Stimulated activated naive B cell treated with anti-CD40 and anti-IgM and Interleukin-4, amounts not matched to agents 10 μg/mL and 1 μg/mL and 100 μg/mL, for 72 hours (primary cell): ENCODE results near the gene SVOPL.

Experiments used
- ATAC-seq, 2 donors: fragments of 150-1000 bp; cut with Tn5 transposase; replicated peaks; 2 replicates each; pipeline ENCODE4 v1.10.0; 2021; ENCODE audit warnings: moderate library complexity in 1 of 2
- DNase-seq: peaks from one replicate; pipeline ENCODE4 v3.0.0; 2021
- H3K27ac Mint-ChIP-seq: one replicate; pipeline ENCODE4 v1.8.0; 2022; ENCODE audit warnings: mild to moderate bottlenecking, mixed read lengths
- H3K27me3 Mint-ChIP-seq, 2 donors: one replicate each; pipeline ENCODE4 v1.8.0; 2022; ENCODE audit warnings: mixed read lengths in 2 of 2
- H3K36me3 Mint-ChIP-seq, 2 donors: one replicate each; pipeline ENCODE4 v1.8.0; 2022; ENCODE audit warnings: mixed read lengths in 2 of 2, mild to moderate bottlenecking in 1 of 2
- H3K4me1 Mint-ChIP-seq, 2 donors: one replicate each; pipeline ENCODE4 v1.8.0; 2022; ENCODE audit warnings: mixed read lengths in 2 of 2, mild to moderate bottlenecking in 1 of 2
- H3K4me3 Mint-ChIP-seq, 2 donors: one replicate each; pipeline ENCODE4 v1.8.0; 2022; ENCODE audit warnings: mild to moderate bottlenecking in 2 of 2, mixed read lengths in 2 of 2, moderate library complexity in 1 of 2
- H3K9me3 Mint-ChIP-seq, 2 donors: one replicate each; pipeline ENCODE4 v1.8.0; 2022; ENCODE audit warnings: mixed read lengths in 2 of 2, mild to moderate bottlenecking in 1 of 2

SVOPL gene

DNA sequence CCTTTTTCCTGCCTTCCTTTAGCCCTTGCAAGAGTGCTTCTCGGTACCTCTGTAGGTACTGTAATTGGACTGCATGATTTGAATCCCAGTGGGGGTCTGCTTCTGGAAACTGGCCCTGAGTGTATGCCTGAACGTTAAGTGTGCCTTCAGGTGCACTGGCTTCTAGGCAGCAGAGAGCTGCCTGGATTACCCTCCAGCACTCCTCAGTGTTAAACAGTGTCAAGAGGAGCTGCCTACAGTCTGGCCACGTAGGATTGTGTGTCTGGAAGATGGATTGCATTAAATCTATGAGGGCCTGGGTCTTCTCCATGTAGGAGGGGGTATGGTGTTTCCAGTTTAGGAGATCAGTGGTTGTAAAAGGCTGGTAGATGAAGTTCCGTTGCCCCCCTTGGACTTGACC lies 137.4 kb downstream of the SVOPL start:
- H3K9me3 Mint-ChIP-seq, result peaks cover 32 to 40% of the 10 kb centered on the region in 2 donors
- DNase-seq (no peak), ATAC-seq (no peak)
- no peak overlapping the region for H3K4me3 Mint-ChIP-seq
- no peak overlapping the region for H3K27ac Mint-ChIP-seq
- H3K27me3 Mint-ChIP-seq, result no peaks in the 10 kb centered on the region
- H3K36me3 Mint-ChIP-seq, result peaks cover 80 to 90% of the 10 kb centered on the region in 2 donors
- peaks cover 0 to 2% of the 10 kb centered on the region in 2 donors for H3K4me1 Mint-ChIP-seq

DNA sequence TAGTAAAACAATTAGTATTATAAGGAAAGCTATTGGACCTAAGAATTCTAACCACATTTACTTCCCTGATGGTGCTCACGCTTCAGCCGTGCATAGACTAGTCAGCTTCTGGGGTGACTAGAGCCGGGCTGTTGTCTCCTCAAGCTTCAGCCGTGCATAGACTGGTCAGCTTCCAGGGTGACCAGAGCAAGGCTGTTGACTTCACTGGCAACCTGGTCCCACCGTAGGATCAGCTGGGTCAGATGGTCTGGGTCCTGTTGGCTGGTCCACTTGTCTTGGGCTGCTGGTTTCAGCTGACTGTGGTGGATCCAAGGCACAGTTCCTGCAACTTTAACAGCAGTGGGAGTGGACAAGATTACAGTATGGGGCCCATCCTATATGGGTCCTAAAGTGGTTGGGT lies 141.7 kb downstream of the SVOPL start:
- peaks cover 92 to 100% of the 10 kb centered on the region in 2 donors for H3K36me3 Mint-ChIP-seq
- DNase-seq (no peak), ATAC-seq (no peak)
- no peak overlapping the region for H3K27ac Mint-ChIP-seq
- no peaks in the 10 kb centered on the region for H3K27me3 Mint-ChIP-seq
- H3K9me3 Mint-ChIP-seq, result peaks cover 37 to 43% of the 10 kb centered on the region in 2 donors
- no peaks in the 10 kb centered on the region for H3K4me1 Mint-ChIP-seq
- no peak overlapping the region for H3K4me3 Mint-ChIP-seq

DNA sequence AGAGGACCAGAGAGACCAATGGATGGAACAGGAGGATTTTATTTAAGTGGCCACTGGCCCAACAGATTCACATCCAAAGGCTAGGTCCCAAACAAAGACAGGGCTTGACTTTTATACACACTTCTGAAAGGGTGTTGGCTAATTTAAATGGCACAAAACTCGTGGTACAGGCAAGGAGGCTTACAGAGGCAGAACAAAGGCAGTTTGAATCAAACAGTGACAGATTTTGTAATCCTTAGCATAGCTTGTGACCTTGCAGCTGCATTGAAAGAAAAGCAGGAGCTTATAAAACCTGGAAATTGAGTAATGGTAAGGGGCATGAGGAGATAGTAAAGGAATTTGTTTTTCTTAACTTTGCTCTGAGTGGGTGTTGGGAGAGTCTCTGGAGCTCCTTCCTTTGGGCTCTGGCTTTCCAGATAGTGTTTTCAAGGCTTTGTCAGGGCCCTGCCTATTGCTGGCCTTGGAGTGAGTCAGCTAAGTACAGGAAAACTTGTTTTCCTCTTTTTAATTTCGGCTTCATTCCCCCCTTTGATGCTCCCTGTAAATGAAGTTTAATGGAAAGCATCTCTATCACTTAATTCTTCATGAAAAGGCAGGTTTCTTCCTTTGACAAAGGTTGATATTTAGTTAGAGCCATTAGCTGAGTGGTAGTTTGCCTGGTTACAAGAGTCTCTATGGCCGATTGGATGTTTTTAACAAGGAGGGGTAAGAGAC lies 144.2 kb downstream of the SVOPL start:
- no peak overlapping the region for H3K4me3 Mint-ChIP-seq
- ATAC-seq (no peak), DNase-seq (no peak)
- H3K27me3 Mint-ChIP-seq, result no peaks in the 10 kb centered on the region
- H3K36me3 Mint-ChIP-seq, result peaks cover 84 to 96% of the 10 kb centered on the region in 2 donors
- H3K4me1 Mint-ChIP-seq, result no peaks in the 10 kb centered on the region
- no peak overlapping the region for H3K27ac Mint-ChIP-seq
- H3K9me3 Mint-ChIP-seq, result peaks cover 28 to 32% of the 10 kb centered on the region in 2 donors

DNA sequence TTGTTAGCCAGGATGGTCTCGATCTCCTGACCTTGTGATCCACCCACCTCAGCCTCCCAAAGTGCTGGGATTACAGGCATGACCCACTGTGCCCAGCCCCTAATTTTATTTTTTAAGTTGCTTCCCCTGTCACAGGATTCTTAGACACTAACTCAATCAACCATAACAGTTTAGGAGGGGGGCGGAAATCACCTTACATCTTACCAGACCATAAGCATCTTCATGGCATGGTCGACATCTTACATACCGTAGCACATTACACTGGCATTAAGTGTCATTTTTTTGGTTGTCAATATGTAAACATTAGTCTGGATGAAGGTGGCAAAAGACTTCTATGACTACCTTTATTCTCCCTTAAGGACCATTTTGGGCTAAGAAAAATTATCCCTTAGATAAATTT lies 145.5 kb downstream of the SVOPL start:
- Mint-ChIP-seq H3K4me1 (no peaks in the 10 kb centered on the region), H3K27me3 (no peaks in the 10 kb centered on the region), H3K4me3 (no peak overlapping the region), H3K36me3 (peaks cover 77 to 91% of the 10 kb centered on the region in 2 donors), H3K27ac (no peak overlapping the region), H3K9me3 (peaks cover 26 to 29% of the 10 kb centered on the region in 2 donors)
- ATAC-seq (no peak), DNase-seq (no peak)

DNA sequence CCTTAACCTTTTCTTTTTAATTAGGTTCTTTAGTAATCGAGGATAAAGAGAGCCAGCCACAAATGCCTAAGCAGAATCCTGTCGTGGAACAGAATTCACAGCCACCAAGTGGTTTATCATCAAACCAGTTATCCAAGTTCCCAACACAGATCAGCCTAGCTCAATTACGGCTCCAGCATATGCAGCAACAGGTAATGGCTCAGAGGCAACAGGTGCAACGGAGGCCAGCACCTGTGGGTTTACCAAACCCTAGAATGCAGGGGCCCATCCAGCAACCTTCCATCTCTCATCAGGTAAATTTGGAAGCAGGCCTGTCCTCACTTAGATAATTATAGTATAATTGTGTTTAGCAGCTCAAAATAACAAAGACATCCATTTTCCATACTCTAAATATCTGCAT lies 146.5 kb downstream of the SVOPL start:
- H3K9me3 Mint-ChIP-seq, result peaks cover 31 to 37% of the 10 kb centered on the region in 2 donors
- DNase-seq, result no peak
- no peak overlapping the region for H3K4me3 Mint-ChIP-seq
- H3K27me3 Mint-ChIP-seq, result no peaks in the 10 kb centered on the region
- H3K36me3 Mint-ChIP-seq, result peaks cover 76 to 90% of the 10 kb centered on the region in 2 donors
- ATAC-seq, result no peak
- peaks cover 5% of the 10 kb centered on the region in 2 donors for H3K4me1 Mint-ChIP-seq
- H3K27ac Mint-ChIP-seq, result no peak overlapping the region

DNA sequence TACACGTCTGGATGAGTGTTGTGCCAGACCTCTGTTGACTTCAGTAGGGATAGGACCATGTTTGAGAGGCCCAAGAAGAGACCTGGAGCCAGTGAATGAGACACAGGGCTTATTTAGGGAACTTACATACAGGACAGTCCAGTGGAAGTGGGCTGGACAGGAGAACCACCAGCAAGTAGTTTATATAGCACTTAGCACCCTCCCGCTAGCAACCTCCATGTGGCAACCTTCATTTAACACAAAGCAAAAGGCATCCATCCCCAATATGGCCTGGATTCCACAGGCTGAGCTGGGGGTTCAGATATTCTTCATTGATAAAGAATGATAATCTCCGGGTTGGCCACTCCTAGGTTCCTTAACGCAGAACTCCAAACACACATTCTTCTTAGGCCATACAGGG lies 147.4 kb downstream of the SVOPL start:
- Mint-ChIP-seq H3K36me3 (peaks cover 72 to 89% of the 10 kb centered on the region in 2 donors), H3K27me3 (no peaks in the 10 kb centered on the region), H3K9me3 (peaks cover 31 to 44% of the 10 kb centered on the region in 2 donors), H3K4me1 (peaks cover 8 to 10% of the 10 kb centered on the region in 2 donors), H3K4me3 (no peak overlapping the region), H3K27ac (no peak overlapping the region)
- no peak for DNase-seq
- ATAC-seq, result no peak

DNA sequence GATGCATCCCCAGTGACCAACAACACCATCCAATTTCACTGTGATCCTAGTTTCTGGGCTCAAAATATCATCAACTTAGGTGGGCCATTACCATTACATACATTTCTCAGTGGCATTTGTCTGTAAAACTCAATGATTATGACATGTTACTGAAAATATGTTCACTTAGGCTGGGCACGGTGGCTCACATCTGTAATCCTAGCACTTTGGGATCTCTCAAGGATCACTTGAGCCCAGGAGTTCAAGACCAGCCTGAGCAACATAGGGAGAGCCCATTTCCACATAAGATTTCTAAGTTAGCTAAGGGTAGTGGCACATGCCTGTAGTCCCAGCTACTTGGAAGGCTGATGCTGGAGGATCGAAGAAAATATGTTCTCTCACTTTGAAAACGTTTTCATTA lies 150.1 kb downstream of the SVOPL start:
- Mint-ChIP-seq H3K36me3 (peaks cover 59 to 81% of the 10 kb centered on the region in 2 donors), H3K4me3 (no peak overlapping the region), H3K4me1 (peaks cover 8 to 10% of the 10 kb centered on the region in 2 donors), H3K9me3 (peaks cover 19 to 29% of the 10 kb centered on the region in 2 donors), H3K27ac (no peak overlapping the region), H3K27me3 (no peaks in the 10 kb centered on the region)
- ATAC-seq (no peak), DNase-seq (no peak)

DNA sequence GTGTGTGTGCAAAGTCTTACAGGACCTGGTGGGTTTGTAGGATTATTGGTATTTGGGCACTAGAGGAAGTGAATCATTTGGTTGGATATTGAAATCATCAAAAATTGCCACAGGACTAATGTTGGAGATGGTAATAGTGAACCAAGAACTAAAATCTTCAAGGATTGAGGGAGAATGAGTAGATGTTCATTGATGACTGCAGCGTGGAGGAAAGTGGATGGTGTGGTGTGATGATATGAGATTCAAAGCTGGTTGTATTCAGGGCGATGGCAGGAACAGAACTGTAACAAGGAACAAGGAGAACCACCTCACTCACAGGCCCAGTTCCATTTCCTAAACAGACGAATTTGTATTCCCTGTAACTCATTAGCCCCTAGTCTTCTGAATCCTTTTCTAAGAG lies 150.8 kb downstream of the SVOPL start:
- Mint-ChIP-seq H3K27ac (no peak overlapping the region), H3K4me1 (peaks cover 8 to 10% of the 10 kb centered on the region in 2 donors), H3K27me3 (no peaks in the 10 kb centered on the region), H3K4me3 (no peak overlapping the region), H3K9me3 (peaks cover 20 to 29% of the 10 kb centered on the region in 2 donors), H3K36me3 (peaks cover 62 to 81% of the 10 kb centered on the region in 2 donors)
- no peak for ATAC-seq
- no peak for DNase-seq

DNA sequence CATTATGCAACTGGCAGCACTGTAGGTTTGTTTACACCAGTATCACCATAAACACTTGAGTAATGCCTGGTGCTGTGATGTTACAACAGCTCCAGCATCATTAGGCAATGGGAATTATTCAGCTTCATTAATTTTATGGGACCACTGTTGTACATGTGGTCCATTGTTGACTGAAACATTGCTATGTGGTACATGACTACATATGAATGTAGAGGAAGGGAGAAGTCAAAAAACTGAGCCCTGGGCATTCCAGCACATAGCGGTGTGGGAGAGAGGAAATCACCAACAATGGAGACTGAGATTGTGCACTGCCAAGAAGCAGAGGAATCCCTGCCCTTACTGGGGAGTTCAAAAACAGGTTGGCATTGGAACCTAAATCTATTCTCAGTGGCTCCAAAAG lies 152.1 kb downstream of the SVOPL start:
- ATAC-seq, result no peak
- Mint-ChIP-seq H3K27me3 (no peaks in the 10 kb centered on the region), H3K27ac (no peak overlapping the region), H3K4me1 (peaks cover 8 to 10% of the 10 kb centered on the region in 2 donors), H3K9me3 (peaks cover 24 to 37% of the 10 kb centered on the region in 2 donors), H3K4me3 (no peak overlapping the region), H3K36me3 (peaks cover 60 to 83% of the 10 kb centered on the region in 2 donors)
- no peak for DNase-seq

DNA sequence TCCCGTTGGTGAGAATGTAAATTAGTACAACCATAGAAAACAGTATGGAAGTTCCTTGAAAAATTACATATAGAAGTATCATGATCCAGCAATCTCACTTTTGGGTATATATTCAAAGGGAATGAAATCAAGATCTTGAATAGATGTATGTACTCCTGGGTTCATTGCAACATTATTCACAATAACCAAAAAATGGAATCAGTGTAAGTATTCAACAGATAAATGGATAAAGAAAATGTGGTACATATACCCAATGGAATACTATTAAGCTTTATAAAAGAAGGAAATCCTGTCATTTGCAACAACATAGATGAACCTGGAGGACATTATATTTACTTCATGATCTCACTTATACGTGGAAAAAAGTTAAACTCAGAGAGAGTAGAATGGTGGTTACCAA lies 154.3 kb downstream of the SVOPL start:
- peaks cover 51 to 75% of the 10 kb centered on the region in 2 donors for H3K36me3 Mint-ChIP-seq
- no peak overlapping the region for H3K4me3 Mint-ChIP-seq
- DNase-seq, result no peak
- H3K27ac Mint-ChIP-seq, result no peak overlapping the region
- ATAC-seq, result no peak
- H3K27me3 Mint-ChIP-seq, result no peaks in the 10 kb centered on the region
- peaks cover 8 to 10% of the 10 kb centered on the region in 2 donors for H3K4me1 Mint-ChIP-seq
- H3K9me3 Mint-ChIP-seq, result peaks cover 18 to 31% of the 10 kb centered on the region in 2 donors

DNA sequence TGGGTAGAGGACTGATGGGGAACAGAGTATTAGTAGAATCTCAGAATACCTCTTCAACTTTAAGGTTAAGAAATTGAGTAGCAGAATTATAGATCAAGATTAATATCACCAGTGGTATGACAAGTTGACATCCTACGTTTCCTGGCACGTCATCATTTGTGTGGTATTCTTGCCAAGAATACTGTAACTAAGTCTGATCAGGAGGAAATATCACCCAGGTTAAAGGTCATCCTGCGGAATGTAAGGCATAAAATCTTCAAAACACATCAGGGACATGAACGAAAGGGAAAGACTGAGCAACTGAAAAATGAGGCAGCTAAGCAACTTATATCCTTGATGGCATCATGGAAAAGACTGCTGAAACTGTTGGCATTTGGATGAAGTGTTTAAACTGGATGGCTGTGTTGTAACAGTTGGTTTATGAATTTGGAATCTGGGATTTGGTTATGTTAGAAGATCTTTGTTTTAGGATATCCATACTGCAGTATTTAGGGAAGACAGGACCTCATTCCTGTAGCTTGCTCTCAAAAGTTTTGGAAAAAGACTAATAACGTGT lies 155.0 kb downstream of the SVOPL start:
- H3K4me1 Mint-ChIP-seq, result peaks cover 8 to 10% of the 10 kb centered on the region in 2 donors

DNA sequence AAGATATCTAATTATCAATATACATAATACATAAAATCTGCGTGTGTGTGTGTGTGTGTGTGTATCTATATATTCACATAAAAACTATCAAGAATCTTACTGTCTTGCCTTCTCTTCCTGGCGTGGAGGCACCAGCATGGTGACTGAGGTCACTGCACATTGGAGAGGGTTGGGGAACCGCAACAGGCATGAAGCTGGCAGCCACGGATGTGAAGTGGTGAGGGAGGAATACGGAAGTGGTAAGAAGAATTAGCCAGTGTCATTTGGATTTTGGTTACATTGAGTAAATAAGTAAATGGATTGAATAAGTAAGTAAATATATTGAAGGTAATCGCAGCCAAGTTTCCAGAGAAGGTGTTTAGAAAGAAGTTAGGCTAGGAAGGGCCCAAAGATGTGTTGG lies 156.0 kb downstream of the SVOPL start:
- Mint-ChIP-seq H3K36me3 (peaks cover 54 to 78% of the 10 kb centered on the region in 2 donors), H3K27me3 (no peaks in the 10 kb centered on the region), H3K4me3 (no peak overlapping the region), H3K9me3 (peaks cover 19 to 28% of the 10 kb centered on the region in 2 donors), H3K27ac (no peak overlapping the region), H3K4me1 (peaks cover 8 to 10% of the 10 kb centered on the region in 2 donors)
- no peak for ATAC-seq
- DNase-seq, result no peak

More for the DNA sequence above, 155.0 kb downstream of the SVOPL start:
- DNase-seq (no peak), ATAC-seq (no peak)
- Mint-ChIP-seq H3K9me3 (peaks cover 18 to 31% of the 10 kb centered on the region in 2 donors), H3K27me3 (no peaks in the 10 kb centered on the region), H3K36me3 (peaks cover 54 to 78% of the 10 kb centered on the region in 2 donors), H3K4me3 (no peak overlapping the region), H3K27ac (no peak overlapping the region)
